HL-60 (cell line): Measurements from ENCODE around the gene STYX.

Experiments used
- POLR2AphosphoS5 ChIP-seq: IDR thresholded peaks from 2 replicates; pipeline ENCODE4 v1.6.1; 2012; ENCODE audit warnings: low read depth
- REST ChIP-seq: IDR thresholded peaks from 2 replicates; pipeline ENCODE4 v1.6.1; 2012; ENCODE audit warnings: low read depth; ENCODE audit not compliant: insufficient replicate concordance
- TF ChIP-seq, protein P1 (sequence below): IDR thresholded peaks from one replicate; pipeline ENCODE4 v1.5.1; 2011; ENCODE audit warnings: low read length, control low read depth, inconsistent platforms; ENCODE audit not compliant: insufficient read depth

- TF ChIP-seq, protein P1, sequence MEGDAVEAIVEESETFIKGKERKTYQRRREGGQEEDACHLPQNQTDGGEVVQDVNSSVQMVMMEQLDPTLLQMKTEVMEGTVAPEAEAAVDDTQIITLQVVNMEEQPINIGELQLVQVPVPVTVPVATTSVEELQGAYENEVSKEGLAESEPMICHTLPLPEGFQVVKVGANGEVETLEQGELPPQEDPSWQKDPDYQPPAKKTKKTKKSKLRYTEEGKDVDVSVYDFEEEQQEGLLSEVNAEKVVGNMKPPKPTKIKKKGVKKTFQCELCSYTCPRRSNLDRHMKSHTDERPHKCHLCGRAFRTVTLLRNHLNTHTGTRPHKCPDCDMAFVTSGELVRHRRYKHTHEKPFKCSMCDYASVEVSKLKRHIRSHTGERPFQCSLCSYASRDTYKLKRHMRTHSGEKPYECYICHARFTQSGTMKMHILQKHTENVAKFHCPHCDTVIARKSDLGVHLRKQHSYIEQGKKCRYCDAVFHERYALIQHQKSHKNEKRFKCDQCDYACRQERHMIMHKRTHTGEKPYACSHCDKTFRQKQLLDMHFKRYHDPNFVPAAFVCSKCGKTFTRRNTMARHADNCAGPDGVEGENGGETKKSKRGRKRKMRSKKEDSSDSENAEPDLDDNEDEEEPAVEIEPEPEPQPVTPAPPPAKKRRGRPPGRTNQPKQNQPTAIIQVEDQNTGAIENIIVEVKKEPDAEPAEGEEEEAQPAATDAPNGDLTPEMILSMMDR: no peak
- TF ChIP-seq REST (no peak), POLR2AphosphoS5 (no peak)
These were observed 28.7 kb upstream of the STYX start for GRCh38 chr14:52701223-52701622.
